Spleen (tissue), 7 donors: ENCODE data around the gene ZNF141.
"Not testable (repeated sequence)": the region's sequence is repeated elsewhere in the genome, so short reads cannot be mapped to it uniquely, and the experiment has no call there.

Source experiments
- POLR2AphosphoS5 ChIP-seq, 3 donors: sonication (generic); formaldehyde crosslinking; IDR thresholded peaks; one replicate each; pipeline ENCODE4 v1.5.1; 2017; ENCODE audit warnings: antibody characterized with exemption in 3 of 3
- TF ChIP-seq, protein P1 (sequence below), 11 experiments: fragments of 200-600 bp in 7 of 11; fragments of 450-650 bp in 4 of 11; sonication (generic) in 4 of 11; IDR thresholded peaks in 8 of 11; conservative IDR thresholded peaks in 3 of 11; 1 replicate in 7 of 11; 2 replicates in 4 of 11; pipeline versions ENCODE4 v1.4.0 to v1.8.0; 2016 to 2021; ENCODE audit warnings: antibody characterized with exemption in 11 of 11, inconsistent platforms in 4 of 11, mild to moderate bottlenecking in 1 of 11
- donor health status: DM: no; HTN: no; CAD: no; lungs with moderate emphysema.
- donor health status: DM: no; HTN: no; CAD: no.
- donor health status: DM: no; HTN: no; CAD: no.

DNA sequence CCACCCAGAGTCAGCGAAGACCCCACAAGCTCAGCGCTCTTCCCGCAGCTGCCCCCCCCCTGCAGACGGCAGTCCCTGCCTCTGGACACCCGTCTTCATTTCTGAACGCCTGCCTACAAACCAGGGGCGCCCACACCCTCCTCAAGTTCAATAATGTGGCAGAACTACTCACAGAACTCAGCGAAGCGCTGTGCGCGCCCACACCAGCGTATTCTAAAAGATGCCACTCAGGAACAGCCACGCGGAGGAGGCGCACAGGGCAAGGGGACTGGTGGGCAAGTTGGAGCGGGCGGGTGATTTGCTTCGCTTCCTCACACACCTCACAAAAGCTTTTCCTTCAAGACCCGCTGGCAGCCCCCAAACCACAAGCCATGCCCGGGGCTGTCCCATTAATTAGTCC lies 33.1 kb upstream of the ZNF141 start:
- TF ChIP-seq POLR2AphosphoS5 (IDR thresholded peaks at IDR 0.05), result not testable (repeated sequence)
- TF ChIP-seq, protein P1, sequence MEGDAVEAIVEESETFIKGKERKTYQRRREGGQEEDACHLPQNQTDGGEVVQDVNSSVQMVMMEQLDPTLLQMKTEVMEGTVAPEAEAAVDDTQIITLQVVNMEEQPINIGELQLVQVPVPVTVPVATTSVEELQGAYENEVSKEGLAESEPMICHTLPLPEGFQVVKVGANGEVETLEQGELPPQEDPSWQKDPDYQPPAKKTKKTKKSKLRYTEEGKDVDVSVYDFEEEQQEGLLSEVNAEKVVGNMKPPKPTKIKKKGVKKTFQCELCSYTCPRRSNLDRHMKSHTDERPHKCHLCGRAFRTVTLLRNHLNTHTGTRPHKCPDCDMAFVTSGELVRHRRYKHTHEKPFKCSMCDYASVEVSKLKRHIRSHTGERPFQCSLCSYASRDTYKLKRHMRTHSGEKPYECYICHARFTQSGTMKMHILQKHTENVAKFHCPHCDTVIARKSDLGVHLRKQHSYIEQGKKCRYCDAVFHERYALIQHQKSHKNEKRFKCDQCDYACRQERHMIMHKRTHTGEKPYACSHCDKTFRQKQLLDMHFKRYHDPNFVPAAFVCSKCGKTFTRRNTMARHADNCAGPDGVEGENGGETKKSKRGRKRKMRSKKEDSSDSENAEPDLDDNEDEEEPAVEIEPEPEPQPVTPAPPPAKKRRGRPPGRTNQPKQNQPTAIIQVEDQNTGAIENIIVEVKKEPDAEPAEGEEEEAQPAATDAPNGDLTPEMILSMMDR (IDR thresholded peaks at IDR 0.05 in 8 of 11, conservative IDR thresholded peaks at IDR 0.05 in 3 of 11), result not testable (repeated sequence)
